Stimulated activated naive CD8-positive, alpha-beta T cell treated with anti-CD3 and anti-CD28 coated beads, Interleukin-15, amount 100 ng/mL, for 72 hours (primary cell): ENCODE results near the gene ZNF81.
"Not testable (repeated sequence)": the region's sequence is repeated elsewhere in the genome, so short reads cannot be mapped to it uniquely, and the experiment has no call there.

Source experiments
- ATAC-seq: fragments of 150-1000 bp; cut with Tn5 transposase; 2 replicates; pipeline ENCODE4 v1.10.0; 2021; ENCODE audit warnings: mild to moderate bottlenecking, moderate library complexity
- DNase-seq, 2 donors: peaks; one replicate each; pipeline ENCODE4 v3.0.0; 2021 to 2022
- H3K27ac Mint-ChIP-seq, 2 donors: one replicate each; pipeline ENCODE4 v1.8.0; 2022; ENCODE audit warnings: mild to moderate bottlenecking in 2 of 2, mixed read lengths in 2 of 2, moderate library complexity in 2 of 2
- H3K27me3 Mint-ChIP-seq: one replicate; pipeline ENCODE4 v1.8.0; 2022; ENCODE audit warnings: mixed read lengths
- H3K4me1 Mint-ChIP-seq: one replicate; pipeline ENCODE4 v1.8.0; 2022; ENCODE audit warnings: mild to moderate bottlenecking, mixed read lengths
- H3K4me3 Mint-ChIP-seq, 2 donors: one replicate each; pipeline ENCODE4 v1.8.0; 2022; ENCODE audit warnings: mild to moderate bottlenecking in 2 of 2, mixed read lengths in 2 of 2, moderate library complexity in 1 of 2
- H3K9me3 Mint-ChIP-seq, 2 donors: one replicate each; pipeline ENCODE4 v1.8.0; 2022; ENCODE audit warnings: mixed read lengths in 2 of 2

Gene ZNF81

DNA sequence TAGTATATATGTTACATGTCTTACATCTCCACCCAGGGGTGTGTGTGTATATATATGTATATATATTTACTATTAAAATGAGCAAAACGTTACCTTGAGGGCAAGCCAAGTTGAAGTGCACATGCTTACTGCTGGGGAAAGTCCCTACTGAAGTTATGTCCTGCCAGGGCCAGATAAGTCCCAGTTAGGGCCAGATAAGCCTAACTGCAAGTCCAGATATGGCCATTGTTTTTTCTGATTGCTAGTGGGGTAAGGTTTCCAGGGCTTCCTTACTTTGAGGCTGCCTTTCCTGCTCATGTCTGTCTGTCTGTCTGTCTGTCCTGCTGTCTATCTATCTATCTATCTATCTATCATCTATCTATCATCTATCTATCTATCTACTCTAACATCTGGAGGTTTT lies 19.3 kb upstream of the ZNF81 start:
- Mint-ChIP-seq H3K4me3 (no peak overlapping the region), H3K27ac (no peak overlapping the region), H3K4me1 (peaks cover 5% of the 10 kb centered on the region), H3K27me3 (peaks cover 7% of the 10 kb centered on the region), H3K9me3 (no peaks in the 10 kb centered on the region)
- DNase-seq (no peak), ATAC-seq (no peak)

DNA sequence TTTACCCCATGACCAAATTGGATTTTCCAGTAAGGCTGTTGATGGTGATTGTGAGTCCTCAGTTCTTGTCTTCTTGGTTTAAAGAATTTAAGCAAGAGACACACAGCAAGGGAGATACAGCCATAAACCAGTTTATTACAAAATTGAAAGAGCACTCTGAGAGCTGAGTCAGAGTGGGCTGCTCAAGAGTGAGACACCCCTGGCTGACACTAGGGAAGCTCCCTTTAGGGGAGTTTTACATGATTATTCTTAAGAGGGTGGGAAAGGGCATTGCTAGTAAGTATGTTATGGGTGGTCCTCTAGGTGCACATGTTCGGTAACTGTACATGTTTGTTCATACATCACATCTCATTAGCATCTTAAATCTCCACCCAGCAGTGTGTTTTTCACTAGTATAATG lies 18.8 kb upstream of the ZNF81 start:
- Mint-ChIP-seq H3K27me3 (peaks cover 2% of the 10 kb centered on the region), H3K9me3 (no peaks in the 10 kb centered on the region), H3K27ac (no peak overlapping the region), H3K4me1 (peaks cover 9% of the 10 kb centered on the region), H3K4me3 (no peak overlapping the region)
- ATAC-seq (no peak), DNase-seq (no peak)

DNA sequence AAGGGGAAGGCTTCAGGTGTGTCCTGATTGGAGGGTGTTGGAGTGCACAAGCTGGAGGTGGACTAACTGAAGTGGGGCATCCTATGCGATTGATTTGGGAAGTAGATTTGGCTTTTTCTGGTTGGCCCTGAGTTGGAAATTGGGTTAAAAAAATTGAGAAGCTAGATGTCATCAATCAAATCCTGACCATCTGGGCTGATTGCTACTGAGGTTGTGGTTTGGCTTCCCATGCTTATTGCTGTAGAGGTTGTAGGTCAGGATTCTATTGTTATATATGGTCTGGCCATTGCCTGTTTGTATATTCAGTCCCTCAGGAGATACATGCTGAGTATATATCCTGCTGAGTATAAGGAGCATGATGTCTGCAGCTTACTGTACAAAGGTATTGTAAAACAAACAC lies 7.7 kb upstream of the ZNF81 start:
- Mint-ChIP-seq H3K4me1 (no peaks in the 10 kb centered on the region), H3K4me3 (no peak overlapping the region), H3K27ac (no peak overlapping the region), H3K27me3 (no peaks in the 10 kb centered on the region), H3K9me3 (no peaks in the 10 kb centered on the region)
- ATAC-seq (no peak), DNase-seq (no peak)

DNA sequence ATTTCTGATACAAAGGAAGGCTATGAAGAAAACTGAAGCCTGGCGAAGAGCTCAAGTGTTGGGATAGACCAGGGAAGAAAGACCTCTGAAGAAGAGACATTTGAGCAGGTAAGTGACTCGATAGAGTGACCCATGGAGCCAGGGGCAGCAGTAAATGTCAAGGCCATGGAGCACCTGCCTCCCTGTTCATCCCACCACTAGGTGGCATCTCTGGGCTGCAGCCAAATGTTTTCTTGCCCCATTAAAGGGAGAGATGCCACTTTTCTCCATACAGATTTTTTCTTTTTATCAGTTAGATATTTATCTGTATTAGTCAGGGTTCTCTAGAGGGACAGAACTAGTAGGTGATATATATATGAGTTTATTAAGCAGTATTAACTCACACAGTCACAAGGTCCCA lies 4.9 kb upstream of the ZNF81 start:
- peak; percentile 19 to 47 for DNase-seq
- peak; percentile 49 for ATAC-seq
- H3K27ac Mint-ChIP-seq, result no peak overlapping the region
- H3K27me3 Mint-ChIP-seq, result no peaks in the 10 kb centered on the region
- no peak overlapping the region for H3K4me3 Mint-ChIP-seq
- no peaks in the 10 kb centered on the region for H3K9me3 Mint-ChIP-seq
- peaks cover 13% of the 10 kb centered on the region for H3K4me1 Mint-ChIP-seq

DNA sequence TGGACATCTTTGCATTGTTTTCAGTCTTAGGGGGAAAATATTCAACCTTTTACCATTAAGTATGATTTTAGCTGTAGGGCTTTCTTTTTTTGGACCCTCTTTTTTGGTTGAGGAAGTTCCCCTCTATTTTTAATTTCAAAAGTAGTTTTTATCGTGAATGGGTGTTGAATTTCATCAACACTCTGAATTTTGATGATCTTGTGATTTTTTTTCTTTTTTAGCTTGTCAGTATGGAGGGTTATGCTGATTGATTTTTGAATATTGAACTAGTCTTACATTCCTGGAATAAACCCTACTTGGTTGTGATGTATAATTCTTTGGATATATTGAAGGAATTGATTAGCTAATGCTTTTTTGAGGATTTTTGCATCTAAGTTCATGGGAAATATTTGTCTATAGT lies 1.7 kb downstream of the ZNF81 start:
- H3K4me1 Mint-ChIP-seq, result peaks cover 20% of the 10 kb centered on the region
- no peaks in the 10 kb centered on the region for H3K9me3 Mint-ChIP-seq
- no peaks in the 10 kb centered on the region for H3K27me3 Mint-ChIP-seq
- no peak overlapping the region for H3K27ac Mint-ChIP-seq
- DNase-seq, result no peak
- ATAC-seq, result no peak
- H3K4me3 Mint-ChIP-seq, result peak overlapping the region; percentile 29 to 31

DNA sequence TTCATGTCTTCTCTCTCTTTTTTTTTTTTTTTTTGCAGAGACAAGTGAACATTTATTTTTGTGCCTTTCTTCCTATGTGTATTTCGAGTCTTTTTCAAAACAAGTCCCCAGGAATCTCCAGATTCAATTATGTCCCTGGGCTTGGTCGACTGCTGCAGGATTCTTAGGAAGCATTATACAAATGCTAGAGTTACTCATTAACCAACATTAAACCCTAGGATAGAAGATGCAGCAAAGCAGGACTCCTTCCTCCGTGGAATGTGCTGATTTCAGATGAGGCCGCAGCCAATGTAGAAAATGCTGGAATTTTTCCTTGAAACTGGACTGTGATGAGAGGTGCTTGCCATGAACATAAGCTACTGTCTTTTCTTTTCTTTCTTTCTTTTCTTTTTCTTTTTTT lies 3.4 kb downstream of the ZNF81 start:
- Mint-ChIP-seq H3K9me3 (no peaks in the 10 kb centered on the region), H3K4me3 (no peak overlapping the region), H3K4me1 (peaks cover 16% of the 10 kb centered on the region), H3K27ac (no peak overlapping the region), H3K27me3 (no peaks in the 10 kb centered on the region)
- DNase-seq, result no peak
- ATAC-seq, result no peak

DNA sequence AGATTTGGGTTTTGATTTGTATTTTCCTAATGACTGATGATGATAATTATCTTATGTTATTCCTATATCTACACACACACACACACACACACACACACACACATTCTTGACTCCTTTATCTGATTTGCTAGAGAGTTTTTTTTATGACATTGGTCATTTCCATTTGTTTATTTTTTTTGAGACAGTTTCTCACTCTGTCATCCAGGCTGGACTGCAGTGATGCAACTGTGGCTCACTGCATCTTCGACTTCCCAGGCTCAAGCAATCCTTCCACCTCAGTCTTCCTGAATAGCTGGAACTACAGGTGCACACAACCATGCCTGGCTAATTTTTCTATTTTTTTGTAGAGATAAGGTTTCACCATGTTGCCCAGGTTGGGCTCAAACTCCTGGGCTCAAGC lies 6.7 kb downstream of the ZNF81 start:
- ATAC-seq, result no peak
- no peak for DNase-seq
- Mint-ChIP-seq H3K27me3 (no peaks in the 10 kb centered on the region), H3K9me3 (no peaks in the 10 kb centered on the region), H3K4me1 (peaks cover 8% of the 10 kb centered on the region), H3K4me3 (no peak overlapping the region), H3K27ac (no peak overlapping the region)

DNA sequence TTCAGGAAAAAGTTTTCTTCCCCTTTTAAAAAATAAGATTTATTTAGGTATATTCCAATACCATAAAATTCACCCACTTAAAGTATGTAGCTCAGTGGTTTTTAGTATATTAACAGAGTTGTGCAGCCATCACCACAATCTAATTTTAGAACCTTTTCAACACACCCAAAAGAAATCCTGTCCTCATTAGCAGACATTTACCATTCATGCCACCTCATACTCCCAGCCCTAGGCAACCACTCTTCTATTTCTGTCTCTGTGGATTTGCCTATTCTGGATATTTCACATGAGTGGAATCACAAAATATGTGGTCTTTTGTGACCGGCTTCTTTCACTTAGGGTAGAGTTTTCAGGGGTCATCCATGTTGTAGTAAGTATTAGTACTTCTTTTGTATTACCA lies 7.4 kb downstream of the ZNF81 start:
- H3K27ac Mint-ChIP-seq, result no peak overlapping the region
- ATAC-seq (no peak), DNase-seq (no peak)
- peaks cover 4% of the 10 kb centered on the region for H3K4me1 Mint-ChIP-seq
- H3K9me3 Mint-ChIP-seq, result no peaks in the 10 kb centered on the region
- no peaks in the 10 kb centered on the region for H3K27me3 Mint-ChIP-seq
- H3K4me3 Mint-ChIP-seq, result no peak overlapping the region

DNA sequence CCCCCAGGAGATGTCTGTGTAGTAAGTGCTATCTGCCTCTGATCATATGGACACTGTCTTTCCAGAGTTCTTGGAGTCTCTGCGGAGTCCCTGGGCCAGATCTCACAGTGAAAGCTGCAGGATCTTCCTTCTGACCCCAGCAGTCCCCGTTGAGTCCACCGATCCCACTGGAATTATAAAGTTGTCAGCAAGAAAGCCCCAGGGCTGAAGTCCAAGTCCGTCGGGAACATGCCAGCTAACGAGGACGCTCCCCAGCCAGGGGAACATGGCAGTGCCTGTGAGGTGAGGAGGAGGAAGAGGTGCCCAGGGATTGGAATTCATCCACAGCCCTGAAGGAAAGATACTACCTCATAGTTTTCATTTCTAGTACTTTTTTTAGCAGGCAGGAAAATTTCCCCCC lies 9.3 kb downstream of the ZNF81 start:
- peaks cover 15% of the 10 kb centered on the region for H3K4me1 Mint-ChIP-seq
- H3K4me3 Mint-ChIP-seq, result no peak overlapping the region
- H3K27me3 Mint-ChIP-seq, result no peaks in the 10 kb centered on the region
- H3K9me3 Mint-ChIP-seq, result no peaks in the 10 kb centered on the region
- DNase-seq, result no peak
- no peak overlapping the region for H3K27ac Mint-ChIP-seq
- no peak for ATAC-seq

DNA sequence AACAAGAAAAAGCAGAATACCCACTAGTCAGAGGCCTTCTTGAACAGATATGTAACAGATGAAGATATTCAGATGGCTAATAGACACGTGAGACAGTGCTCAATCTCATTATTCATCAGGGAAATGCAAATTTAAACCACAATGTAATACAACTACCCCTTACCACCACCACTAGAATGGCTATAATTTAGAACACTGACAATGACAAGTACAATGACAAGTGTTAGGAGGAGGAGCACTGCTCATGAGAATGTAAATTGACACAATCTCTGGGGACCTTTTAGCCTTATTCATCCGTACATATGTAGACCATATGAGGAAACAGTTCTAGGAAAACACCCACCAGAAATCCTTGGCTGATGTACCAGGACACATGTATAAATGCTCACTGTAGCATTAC lies 13.1 kb downstream of the ZNF81 start:
- H3K4me3 Mint-ChIP-seq, result no peak overlapping the region
- H3K27me3 Mint-ChIP-seq, result no peaks in the 10 kb centered on the region
- H3K9me3 Mint-ChIP-seq, result no peaks in the 10 kb centered on the region
- H3K27ac Mint-ChIP-seq, result no peak overlapping the region
- peaks cover 11% of the 10 kb centered on the region for H3K4me1 Mint-ChIP-seq
- ATAC-seq (no peak), DNase-seq (no peak)

DNA sequence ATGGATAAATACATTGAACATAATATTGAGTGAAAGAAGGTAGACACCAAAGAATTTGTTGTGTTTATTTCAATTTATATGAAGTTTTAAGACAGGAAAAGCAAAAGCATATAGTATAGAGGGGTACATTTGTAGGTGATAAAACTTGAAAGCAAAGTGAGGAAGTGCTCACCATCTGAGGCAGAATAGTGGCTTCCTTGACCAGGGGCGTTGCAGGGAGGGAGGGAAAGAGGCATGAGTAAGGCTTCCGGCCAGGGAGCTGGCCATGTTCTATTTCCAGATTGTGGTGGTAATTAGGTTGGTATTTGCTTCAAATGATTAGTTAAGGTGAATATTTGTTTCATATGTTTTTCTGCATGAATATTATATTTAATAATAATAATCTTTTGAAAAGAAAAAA lies 13.7 kb downstream of the ZNF81 start:
- peaks cover 11% of the 10 kb centered on the region for H3K4me1 Mint-ChIP-seq
- H3K27ac Mint-ChIP-seq, H3K27me3 Mint-ChIP-seq, H3K4me3 Mint-ChIP-seq, DNase-seq, ATAC-seq, H3K9me3 Mint-ChIP-seq: not testable (repeated sequence)

DNA sequence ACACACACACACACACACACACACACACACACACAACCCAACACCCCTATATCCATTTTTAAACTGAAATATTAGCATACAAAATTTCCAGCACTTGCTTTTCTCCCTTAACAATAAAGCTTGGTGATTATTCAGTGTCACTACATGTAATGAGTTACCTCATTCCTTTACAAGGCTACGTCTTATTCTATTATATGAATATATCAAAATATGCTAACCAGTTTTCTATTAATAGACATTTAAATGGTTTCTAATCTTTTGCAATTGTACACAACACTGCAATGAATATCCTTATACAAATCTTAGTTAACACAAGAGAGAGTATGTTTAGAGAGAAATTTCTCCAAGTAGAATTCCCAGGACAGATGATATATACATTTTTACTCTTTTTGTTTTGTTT lies 14.2 kb downstream of the ZNF81 start:
- no peak for ATAC-seq
- no peak for DNase-seq
- H3K9me3 Mint-ChIP-seq, result no peaks in the 10 kb centered on the region

DNA sequence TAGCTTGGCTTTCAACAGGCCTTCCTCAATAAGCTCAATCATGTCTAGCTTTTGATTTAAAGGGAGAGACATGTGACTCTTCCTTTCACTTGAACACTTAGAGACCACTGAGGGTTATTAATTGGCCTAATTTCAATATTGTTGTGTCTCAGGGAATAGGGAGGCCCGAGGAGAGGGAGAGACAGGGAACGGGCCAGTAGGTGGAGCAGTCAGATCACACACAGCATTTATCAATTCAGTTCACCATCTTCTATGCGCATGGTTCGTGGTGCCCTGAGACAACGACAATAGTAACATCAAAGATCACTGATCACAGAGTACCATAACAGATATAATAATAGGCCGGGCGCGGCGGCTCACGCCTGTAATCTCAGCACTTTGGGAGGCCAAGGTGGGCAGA lies 17.8 kb downstream of the ZNF81 start:
- Mint-ChIP-seq H3K4me3 (no peak overlapping the region), H3K4me1 (peaks cover 8% of the 10 kb centered on the region), H3K27ac (no peak overlapping the region), H3K27me3 (no peaks in the 10 kb centered on the region), H3K9me3 (no peaks in the 10 kb centered on the region)
- ATAC-seq, result no peak
- peak in 1 of 2 donors; percentile 9 for DNase-seq

More for the DNA sequence above, 14.2 kb downstream of the ZNF81 start:
- Mint-ChIP-seq H3K27ac (no peak overlapping the region), H3K27me3 (no peaks in the 10 kb centered on the region), H3K4me1 (peaks cover 11% of the 10 kb centered on the region), H3K4me3 (no peak overlapping the region)

DNA sequence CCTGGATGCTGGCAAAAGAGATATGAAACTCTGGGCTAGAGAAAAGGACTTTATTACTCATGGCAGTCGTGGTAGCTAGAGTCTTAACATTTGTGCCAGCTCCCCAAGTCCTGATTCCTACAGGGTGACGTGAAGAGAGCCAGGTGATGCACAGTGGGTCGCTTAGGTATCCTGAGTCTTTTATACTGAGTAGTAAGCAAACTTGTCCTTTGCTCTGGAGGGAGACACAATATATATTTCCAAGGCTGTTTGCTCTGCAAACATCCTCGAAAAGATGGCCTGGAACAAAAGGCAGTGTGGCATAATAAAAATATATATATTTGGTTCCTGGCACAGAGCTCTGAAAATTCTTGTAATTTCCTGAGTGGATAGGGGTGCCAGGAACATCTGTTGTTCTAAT lies 23.0 kb downstream of the ZNF81 start:
- H3K9me3 Mint-ChIP-seq, result no peaks in the 10 kb centered on the region
- ATAC-seq (no peak), DNase-seq (no peak)
- peaks cover 6% of the 10 kb centered on the region for H3K4me1 Mint-ChIP-seq
- H3K27ac Mint-ChIP-seq, result no peak overlapping the region
- H3K4me3 Mint-ChIP-seq, result no peak overlapping the region
- H3K27me3 Mint-ChIP-seq, result no peaks in the 10 kb centered on the region

DNA sequence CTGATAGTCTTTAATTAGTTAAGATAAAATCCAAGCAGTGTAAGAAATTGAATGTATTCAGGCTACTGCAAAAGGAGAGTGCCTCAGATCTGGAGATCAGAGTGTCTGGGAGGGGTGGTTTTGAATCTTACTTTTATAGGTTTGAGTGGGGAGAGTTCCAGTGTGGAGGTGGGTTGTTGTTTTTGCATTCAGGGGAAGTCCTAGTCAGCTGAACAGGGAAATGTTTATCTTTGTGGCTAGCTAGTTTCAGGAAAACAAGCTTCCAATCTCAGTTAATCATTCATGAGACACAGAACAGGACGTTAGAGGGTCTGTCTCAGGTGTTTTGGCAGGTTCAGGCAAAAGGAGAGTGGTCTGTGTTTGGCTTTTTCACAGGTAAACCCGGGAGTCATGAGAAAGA lies 26.0 kb downstream of the ZNF81 start:
- Mint-ChIP-seq H3K9me3 (no peaks in the 10 kb centered on the region), H3K4me1 (peaks cover 6% of the 10 kb centered on the region), H3K27me3 (no peaks in the 10 kb centered on the region), H3K27ac (peak overlapping the region in 1 of 2 donors; percentile 85), H3K4me3 (no peak overlapping the region)
- DNase-seq, result no peak
- ATAC-seq, result no peak

DNA sequence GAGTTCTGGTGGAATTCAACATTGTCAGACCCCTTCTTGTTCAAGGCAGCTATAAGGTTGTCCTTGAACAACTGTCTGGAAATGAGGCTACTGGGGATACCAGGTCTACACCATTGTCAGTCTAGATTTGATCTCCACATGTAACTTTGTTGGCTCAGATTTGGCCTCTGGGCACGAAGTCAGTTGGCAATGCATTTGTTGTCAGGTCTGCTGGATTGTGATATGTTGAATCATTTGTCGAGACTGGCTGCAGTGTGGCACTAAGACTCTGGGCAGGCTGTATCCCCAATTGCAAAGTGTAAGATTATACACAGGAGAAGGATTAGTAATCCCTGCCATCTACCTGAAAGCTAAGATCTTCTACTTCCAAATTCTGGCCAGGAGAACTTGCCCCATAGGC lies 26.5 kb downstream of the ZNF81 start:
- Mint-ChIP-seq H3K4me1 (peaks cover 6% of the 10 kb centered on the region), H3K27ac (no peak overlapping the region), H3K27me3 (no peaks in the 10 kb centered on the region), H3K9me3 (no peaks in the 10 kb centered on the region), H3K4me3 (no peak overlapping the region)
- DNase-seq, result no peak
- ATAC-seq, result no peak

DNA sequence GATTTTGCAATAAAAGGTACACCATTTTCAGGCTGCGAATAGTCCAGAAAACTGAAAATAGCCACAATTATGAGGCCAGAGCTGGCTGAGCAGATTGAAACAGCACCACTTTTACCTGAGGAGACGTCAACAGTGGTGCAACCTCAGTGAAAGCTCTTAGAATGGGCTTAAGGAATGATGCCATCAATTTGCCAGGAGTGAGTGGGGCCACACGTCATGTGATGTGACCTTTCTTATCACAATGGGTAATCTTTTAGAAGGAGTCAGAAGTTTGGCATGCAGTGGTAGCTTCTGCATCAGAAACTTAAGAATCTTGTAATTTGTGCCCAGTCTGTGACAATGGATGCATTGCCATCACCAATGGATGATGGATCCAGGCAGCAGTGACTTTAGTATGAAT lies 27.6 kb downstream of the ZNF81 start:
- ATAC-seq (no peak), DNase-seq (no peak)
- no peaks in the 10 kb centered on the region for H3K27me3 Mint-ChIP-seq
- H3K27ac Mint-ChIP-seq, result no peak overlapping the region
- H3K4me1 Mint-ChIP-seq, result peaks cover 6% of the 10 kb centered on the region
- H3K9me3 Mint-ChIP-seq, result no peaks in the 10 kb centered on the region
- no peak overlapping the region for H3K4me3 Mint-ChIP-seq

DNA sequence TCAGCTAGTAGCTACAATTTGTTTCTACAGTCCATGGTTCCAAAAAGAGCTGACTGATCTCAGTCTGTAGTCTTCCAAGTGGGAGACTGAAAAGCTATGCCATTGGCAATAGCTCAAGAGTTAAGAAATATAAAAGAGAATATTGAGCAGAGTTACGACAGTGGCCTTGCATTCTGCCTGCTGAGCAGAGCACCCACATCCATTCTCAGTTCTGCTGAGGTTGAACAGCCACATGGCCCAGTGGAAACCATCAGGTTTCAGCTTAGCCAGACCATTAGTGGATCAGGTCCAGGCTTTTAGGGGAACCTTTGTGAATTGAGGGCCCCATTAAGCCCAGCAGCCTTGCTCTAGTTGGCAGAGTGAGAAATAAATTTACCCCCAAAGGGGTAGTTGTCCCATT lies 28.1 kb downstream of the ZNF81 start:
- Mint-ChIP-seq H3K27me3 (no peaks in the 10 kb centered on the region), H3K9me3 (no peaks in the 10 kb centered on the region), H3K4me1 (peaks cover 6% of the 10 kb centered on the region), H3K27ac (peak overlapping the region in 1 of 2 donors; percentile 37), H3K4me3 (no peak overlapping the region)
- no peak for DNase-seq
- no peak for ATAC-seq
